H1 (cell line): Measurements from ENCODE around the gene ANXA1. TPM values are rescaled to one million over a fixed set of nuclear protein-coding genes. Genes with fewer than 3 reads are reported as not detected.

ENCODE experiments used
- CTCF ChIA-PET: fragments of 300-600 bp; sonication (Branson Sonifier 250); formaldehyde crosslinking; loops from one replicate; lab custom pipeline; 2021; ENCODE audit not compliant: partially characterized antibody; lab: Charles Lee
- POLR2A ChIA-PET: fragments of 300-600 bp; sonication (Branson Sonifier 250); formaldehyde crosslinking; loops from one replicate; lab custom pipeline; 2021; ENCODE audit warnings: inconsistent platforms; ENCODE audit not compliant: partially characterized antibody; lab: Charles Lee
- DNase-seq, 2 experiments: peaks; one replicate each; pipeline versions ENCODE4 v3.0.0 to v3.0.0-alpha.2; 2010 to 2022; ENCODE audit warnings: low spot score in 2 of 2, low read depth in 1 of 2, mixed read lengths in 1 of 2
- FAIRE-seq: peaks from 2 replicates; lab custom pipeline; 2011; peaks lifted over from hg19 to GRCh38; lab: Jason Lieb, UNC
- H2AFZ ChIP-seq: 2 replicates; pipeline ENCODE4 v1.8.1; 2012; ENCODE audit warnings: low read length, inconsistent platforms
- H2AK5ac ChIP-seq: 2 replicates; pipeline ENCODE4 v1.6.1; 2013; ENCODE audit warnings: low read depth, low read length
- H2BK120ac ChIP-seq: replicated peaks from 2 replicates; pipeline ENCODE3; 2013; ENCODE audit warnings: low read depth, low read length, inconsistent platforms
- H2BK12ac ChIP-seq: 2 replicates; pipeline ENCODE4 v1.6.1; 2013; ENCODE audit warnings: low read depth, low read length
- H2BK15ac ChIP-seq: 2 replicates; pipeline ENCODE4 v1.6.1; 2013; ENCODE audit warnings: low read length
- H2BK20ac ChIP-seq: 2 replicates; pipeline ENCODE4 v1.6.1; 2013; ENCODE audit warnings: low read length
- H2BK5ac ChIP-seq: 2 replicates; pipeline ENCODE4 v1.6.1; 2013; ENCODE audit warnings: low read depth, low read length
- H3K14ac ChIP-seq: 2 replicates; pipeline ENCODE4 v1.6.1; 2013; ENCODE audit warnings: inconsistent platforms; ENCODE audit not compliant: insufficient read length
- H3K18ac ChIP-seq: 2 replicates; pipeline ENCODE4 v1.6.1; 2013; ENCODE audit warnings: low read length; ENCODE audit errors: extremely low read depth
- H3K23ac ChIP-seq: 2 replicates; pipeline ENCODE4 v1.6.1; 2013; ENCODE audit warnings: inconsistent platforms; ENCODE audit not compliant: insufficient read length
- H3K23me2 ChIP-seq: 2 replicates; pipeline ENCODE4 v1.6.1; 2013; ENCODE audit warnings: low read depth, low read length
- H3K27ac ChIP-seq: 2 replicates; pipeline ENCODE4 v1.6.1; 2011; ENCODE audit warnings: low read depth, low read length, inconsistent platforms
- H3K27me3 ChIP-seq, 4 experiments: replicated peaks in 1 of 4; 1 replicate in 1 of 4; 2 replicates in 3 of 4; pipeline versions ENCODE4 v1.6.1 to v1.8.1; 2011 to 2013; ENCODE audit warnings: low read length in 3 of 4, mild to moderate bottlenecking in 3 of 4, inconsistent platforms in 2 of 4, mixed read lengths in 2 of 4, moderate library complexity in 1 of 4; ENCODE audit not compliant: control insufficient read depth in 3 of 4, insufficient read depth in 3 of 4; ENCODE audit errors: extremely low read depth in 1 of 4
- H3K36me3 ChIP-seq, 4 experiments: 2 replicates each; pipeline versions ENCODE4 v1.6.1 to v1.8.1; 2011 to 2013; ENCODE audit warnings: mild to moderate bottlenecking in 4 of 4, low read length in 3 of 4, moderate library complexity in 2 of 4, control low read depth in 1 of 4, inconsistent platforms in 1 of 4; ENCODE audit not compliant: insufficient read depth in 4 of 4, control insufficient read depth in 2 of 4
- H3K4ac ChIP-seq: replicated peaks from 2 replicates; pipeline ENCODE3; 2013; ENCODE audit warnings: low read length, low read depth, mixed read lengths, inconsistent platforms; ENCODE audit not compliant: insufficient read length
- H3K4me1 ChIP-seq, 4 experiments: replicated peaks in 1 of 4; 1 replicate in 1 of 4; 2 replicates in 3 of 4; pipeline versions ENCODE4 v1.6.1 to v1.8.1; 2011 to 2013; ENCODE audit warnings: low read length in 3 of 4, inconsistent platforms in 2 of 4, mixed read lengths in 1 of 4; ENCODE audit not compliant: insufficient read depth in 4 of 4, control insufficient read depth in 3 of 4
- H3K4me2 ChIP-seq, 2 experiments: 2 replicates each; pipeline versions ENCODE4 v1.6.1 to v1.8.1; 2011 to 2013; ENCODE audit warnings: low read depth in 2 of 2, low read length in 2 of 2, control low read depth in 1 of 2, inconsistent platforms in 1 of 2, mild to moderate bottlenecking in 1 of 2; ENCODE audit not compliant: insufficient read depth in 1 of 2
- H3K4me3 ChIP-seq, 4 experiments: fragments of 200-600, 300-600 bp in 1 of 4; sonication (generic), shearing (Covaris generic), sonication (Bioruptor Twin) in 1 of 4; 2 replicates each; pipeline versions ENCODE4 v1.5.1 to v1.8.1; 2011 to 2016; ENCODE audit warnings: low read length in 4 of 4, low read depth in 3 of 4, control low read depth in 2 of 4, inconsistent platforms in 2 of 4, mild to moderate bottlenecking in 2 of 4, mixed read lengths in 1 of 4, moderate library complexity in 1 of 4; ENCODE audit not compliant: insufficient read depth in 2 of 4; ENCODE audit errors: extremely low read depth in 1 of 4
- H3K56ac ChIP-seq: replicated peaks from 2 replicates; pipeline ENCODE3; 2013; ENCODE audit warnings: low read depth, mild to moderate bottlenecking, mixed read lengths, low read length, inconsistent platforms; ENCODE audit not compliant: insufficient read length
- H3K79me1 ChIP-seq: 2 replicates; pipeline ENCODE4 v1.6.1; 2013; ENCODE audit warnings: low read depth, low read length, control low read depth
- H3K79me2 ChIP-seq, 2 experiments: 2 replicates each; pipeline versions ENCODE4 v1.6.1 to v1.8.1; 2012 to 2013; ENCODE audit warnings: low read length in 2 of 2, mild to moderate bottlenecking in 2 of 2, inconsistent platforms in 1 of 2; ENCODE audit not compliant: insufficient read depth in 2 of 2, control insufficient read depth in 1 of 2
- H3K9ac ChIP-seq, 4 experiments: replicated peaks in 1 of 4; 1 replicate in 1 of 4; 2 replicates in 3 of 4; pipeline versions ENCODE4 v1.6.1 to v1.8.1; 2011 to 2013; ENCODE audit warnings: low read depth in 3 of 4, low read length in 3 of 4, control low read depth in 2 of 4, mild to moderate bottlenecking in 2 of 4, moderate library complexity in 2 of 4, inconsistent platforms in 1 of 4; ENCODE audit errors: extremely low read depth in 1 of 4
- H3K9me3 ChIP-seq, 2 experiments: 2 replicates each; pipeline versions ENCODE4 v1.6.1 to v1.8.1; 2012 to 2013; ENCODE audit warnings: mild to moderate bottlenecking in 2 of 2, moderate library complexity in 2 of 2, control low read depth in 1 of 2, inconsistent platforms in 1 of 2, low read depth in 1 of 2, low read length in 1 of 2, mixed read lengths in 1 of 2; ENCODE audit not compliant: insufficient read depth in 2 of 2
- H4K20me1 ChIP-seq, 2 experiments: replicated peaks in 1 of 2; 2 replicates each; pipeline versions ENCODE3 to v1.8.1; 2011 to 2013; ENCODE audit warnings: inconsistent platforms in 2 of 2, low read length in 2 of 2, mild to moderate bottlenecking in 1 of 2; ENCODE audit not compliant: insufficient read depth in 2 of 2, control insufficient read depth in 1 of 2
- H4K5ac ChIP-seq: 2 replicates; pipeline ENCODE4 v1.6.1; 2013; ENCODE audit warnings: low read length, low read depth, mixed read lengths, inconsistent platforms; ENCODE audit not compliant: insufficient read length
- H4K8ac ChIP-seq: 2 replicates; pipeline ENCODE4 v1.8.0; 2013; ENCODE audit warnings: mild to moderate bottlenecking, moderate library complexity, low read length, inconsistent platforms; ENCODE audit not compliant: insufficient read depth; ENCODE audit errors: extremely low read depth
- H4K91ac ChIP-seq: replicated peaks from 2 replicates; pipeline ENCODE3; 2013; ENCODE audit warnings: low read length, mixed read lengths, inconsistent platforms; ENCODE audit not compliant: insufficient read length
- BCL11A ChIP-seq, 2 experiments: IDR thresholded peaks; one replicate each; pipeline ENCODE4 v1.6.1; 2011; ENCODE audit warnings: low read depth in 2 of 2, low read length in 2 of 2, mild to moderate bottlenecking in 2 of 2
- JUN ChIP-seq: IDR thresholded peaks from 2 replicates; pipeline ENCODE4 v1.6.1; 2011; ENCODE audit warnings: low read depth, mild to moderate bottlenecking, improper control_type of control experiment, low read length
- MAFK ChIP-seq: IDR thresholded peaks from 2 replicates; pipeline ENCODE4 v1.6.1; 2012; ENCODE audit warnings: low read depth, mild to moderate bottlenecking, improper control_type of control experiment, low read length
- NRF1 ChIP-seq: IDR thresholded peaks from 2 replicates; pipeline ENCODE4 v1.6.1; 2011; ENCODE audit warnings: mild to moderate bottlenecking, low read depth, low read length, improper control_type of control experiment
- POLR2A ChIP-seq, 2 experiments: IDR thresholded peaks; 1 replicate in 1 of 2; 2 replicates in 1 of 2; pipeline ENCODE4 v1.6.1; 2011; ENCODE audit warnings: low read depth in 2 of 2, low read length in 2 of 2, mild to moderate bottlenecking in 2 of 2; ENCODE audit errors: control extremely low read depth in 1 of 2
- RXRA ChIP-seq: IDR thresholded peaks from 2 replicates; pipeline ENCODE4 v1.6.1; 2011; ENCODE audit warnings: low read depth, mild to moderate bottlenecking, low read length, moderate library complexity; ENCODE audit not compliant: insufficient read depth
- SP4 ChIP-seq: IDR thresholded peaks from 2 replicates; pipeline ENCODE4 v1.6.1; 2012; ENCODE audit warnings: low read length, inconsistent platforms
- TAF1 ChIP-seq: IDR thresholded peaks from 2 replicates; pipeline ENCODE4 v1.6.1; 2011; ENCODE audit warnings: mild to moderate bottlenecking, low read depth, low read length
- TBP ChIP-seq: IDR thresholded peaks from 2 replicates; pipeline ENCODE4 v1.6.1; 2011; ENCODE audit warnings: low read depth, low read length, improper control_type of control experiment
- WGBS, 2 experiments: shearing (Covaris generic) in 1 of 2; methylation state at CpG; one replicate each; pipeline versions ENCODE4 v1.1.6 to v1.1.7; 2013 to 2015; ENCODE audit warnings: low lambda C conversion rate in 2 of 2, mixed read lengths in 2 of 2, inconsistent platforms in 1 of 2, low coverage in 1 of 2, missing lambda C conversion rate in 1 of 2; ENCODE audit not compliant: insufficient replicate concordance in 2 of 2, insufficient coverage in 1 of 2, insufficient read length in 1 of 2; ENCODE audit errors: extremely low coverage in 1 of 2, missing lambda C conversion rate in 1 of 2; 5-methylcytosine and 5-hydroxymethylcytosine counted together
- polyA plus RNA-seq, 7 experiments: library from polyadenylated mRNA; depleted of rRNA in 3 of 7; stranded (reverse) in 5 of 7; unstranded in 2 of 7; fragments of >200 nt in 5 of 7; fragments of 200-250 nt in 2 of 7; gene quantifications; 1 replicate in 5 of 7; 2 replicates in 1 of 7; 4 replicates in 1 of 7; pipeline versions ENCODE4 v1.2.1 to v1.2.3, GENCODE V29; 2011 to 2013; ENCODE audit warnings: missing spikeins in 2 of 7, mixed read lengths in 2 of 7
- total RNA-seq: library from RNA; stranded (reverse); fragmentation: NEBNext Ultra II Directional; extraction: Animal tissue kit (Norgen Biotek cat#: 25700); gene quantifications from 2 replicates; pipeline ENCODE4 v1.2.1, GENCODE V29; 2021
- TF ChIP-seq, protein P1 (sequence below): IDR thresholded peaks from 2 replicates; pipeline ENCODE4 v1.6.1; 2012; ENCODE audit warnings: low read length, inconsistent platforms

The ANXA1 gene
- total and polyA plus RNA-seq, 2 of the 8 experiments (the other 6 are each of a cell fraction or from before 2014, with no cell fraction given): 0.71 to 5.7 TPM

DNA sequence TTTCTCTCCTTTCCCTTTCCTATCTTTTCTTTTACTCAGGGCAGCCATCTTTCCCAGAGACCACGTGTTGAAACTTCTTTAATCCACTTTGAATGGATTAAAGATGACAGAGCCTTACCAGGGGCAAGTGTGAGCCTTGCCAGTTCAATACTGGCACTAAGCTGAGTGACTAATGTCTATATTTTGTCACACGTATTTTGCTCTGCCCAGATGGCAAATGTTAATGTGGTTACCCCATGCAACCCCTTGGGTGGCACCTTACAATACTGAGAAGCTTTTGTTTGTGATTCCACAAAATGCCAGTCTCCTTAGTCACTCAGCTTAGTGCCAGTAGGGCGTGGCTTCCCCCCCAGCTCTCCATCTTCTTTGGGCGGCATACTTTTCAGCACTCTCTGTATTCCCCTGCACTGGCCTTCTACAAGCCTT, 24.8 kb downstream of the ANXA1 start:
- H3K4ac ChIP-seq: no peak overlapping the region
- FAIRE-seq (no peak), DNase-seq (no peak)
- H3K56ac ChIP-seq: no peak overlapping the region
- CTCF ChIA-PET: interaction anchor here (0.7 to 4.3 kb wide), 9 partner anchors 13 to 319 kb away, joined by 3 to 28 read pairs (median 5); no protein-coding TSS in a partner anchor
- H3K27ac ChIP-seq: no peak overlapping the region
- no peak overlapping the region for H2BK5ac ChIP-seq
- no peak overlapping the region for H4K5ac ChIP-seq
- H3K36me3 ChIP-seq: no peaks in the 10 kb centered on the region
- WGBS, 2 experiments: 83% methylated on average over 4 of the region's 4 CpGs; no CpG with 5 or more reads in 1 of the 2 experiments
- H3K23me2 ChIP-seq: no peaks in the 10 kb centered on the region
- no peak overlapping the region for H3K9ac ChIP-seq
- H3K27me3 ChIP-seq: no peaks in the 10 kb centered on the region
- H4K20me1 ChIP-seq: no peaks in the 10 kb centered on the region
- H3K79me2 ChIP-seq: no peaks in the 10 kb centered on the region
- H2BK120ac ChIP-seq: no peak overlapping the region
- no peak overlapping the region for H2BK12ac ChIP-seq
- no peaks in the 10 kb centered on the region for H3K4me1 ChIP-seq
- no peaks in the 10 kb centered on the region for H3K9me3 ChIP-seq
- no peak overlapping the region for H2AK5ac ChIP-seq
- H3K4me3 ChIP-seq: no peak overlapping the region
- POLR2A ChIA-PET: no interaction called here
- TF ChIP-seq TAF1: no peak
- no peak for TF ChIP-seq NRF1
- no peak for TF ChIP-seq RXRA
- TF ChIP-seq JUN: no peak
- TF ChIP-seq, protein P1, sequence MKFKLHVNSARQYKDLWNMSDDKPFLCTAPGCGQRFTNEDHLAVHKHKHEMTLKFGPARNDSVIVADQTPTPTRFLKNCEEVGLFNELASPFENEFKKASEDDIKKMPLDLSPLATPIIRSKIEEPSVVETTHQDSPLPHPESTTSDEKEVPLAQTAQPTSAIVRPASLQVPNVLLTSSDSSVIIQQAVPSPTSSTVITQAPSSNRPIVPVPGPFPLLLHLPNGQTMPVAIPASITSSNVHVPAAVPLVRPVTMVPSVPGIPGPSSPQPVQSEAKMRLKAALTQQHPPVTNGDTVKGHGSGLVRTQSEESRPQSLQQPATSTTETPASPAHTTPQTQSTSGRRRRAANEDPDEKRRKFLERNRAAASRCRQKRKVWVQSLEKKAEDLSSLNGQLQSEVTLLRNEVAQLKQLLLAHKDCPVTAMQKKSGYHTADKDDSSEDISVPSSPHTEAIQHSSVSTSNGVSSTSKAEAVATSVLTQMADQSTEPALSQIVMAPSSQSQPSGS: no peak
- no peak for TF ChIP-seq POLR2A (IDR thresholded peaks at IDR 0.05; ENCODE audit: control extremely low read depth in 1 of 2, low read depth in 2 of 2, low read length in 2 of 2)
- no peak for TF ChIP-seq TBP
- no peak for TF ChIP-seq BCL11A (IDR thresholded peaks at IDR 0.05; ENCODE audit: low read depth in 2 of 2, low read length in 2 of 2)
- no peak for TF ChIP-seq MAFK
- TF ChIP-seq SP4: no peak
- no peak overlapping the region for H2BK20ac ChIP-seq
- no peak overlapping the region for H4K91ac ChIP-seq
- H3K14ac ChIP-seq: no peak overlapping the region
- no peak overlapping the region for H2AFZ ChIP-seq
- no peak overlapping the region for H4K8ac ChIP-seq
- no peaks in the 10 kb centered on the region for H3K79me1 ChIP-seq
- H3K18ac ChIP-seq: no peak overlapping the region
- H2BK15ac ChIP-seq: no peak overlapping the region
- H3K4me2 ChIP-seq: no peak overlapping the region
- H3K23ac ChIP-seq: no peak overlapping the region
